Stimulated activated CD8-positive, alpha-beta memory T cell treated with anti-CD3 and anti-CD28 coated beads, Interleukin-7, amount 100 ng/mL, for 48 hours (primary cell): Measurements from ENCODE around the gene NACC1.

ENCODE experiments used
- DNase-seq, 2 donors: peaks; one replicate each; pipeline ENCODE4 v3.0.0-alpha.2; 2020; ENCODE audit warnings: low read depth in 1 of 2; ENCODE audit errors: extremely low read depth in 1 of 2

NACC1 gene

GRCh38 chr19:13118424-13119193, 545 bp downstream of the NACC1 start:
- no peak for DNase-seq

GRCh38 chr19:13119627-13120026, 1.6 kb downstream of the NACC1 start:
- no peak for DNase-seq

DNA sequence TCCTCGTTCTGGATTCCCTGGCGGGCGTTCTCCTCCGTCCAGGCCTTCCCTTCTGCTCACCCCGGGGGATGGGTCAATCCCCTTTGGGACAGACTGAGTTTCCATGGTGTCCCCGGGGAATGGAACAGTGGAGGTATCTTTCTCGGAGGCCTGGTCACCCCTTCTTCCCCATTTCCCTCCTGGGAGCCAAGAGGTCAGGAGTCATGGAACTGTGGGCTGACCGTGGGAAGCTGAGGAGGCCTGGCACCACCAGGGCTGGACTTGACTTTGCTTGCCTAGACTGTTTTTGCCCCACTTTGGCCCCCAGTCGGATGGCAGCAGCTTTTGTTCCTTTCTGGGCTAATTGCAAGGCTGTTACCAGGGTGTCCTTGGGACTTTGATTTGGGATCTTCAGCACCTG, 2.0 kb downstream of the NACC1 start:
- no peak for DNase-seq

DNA sequence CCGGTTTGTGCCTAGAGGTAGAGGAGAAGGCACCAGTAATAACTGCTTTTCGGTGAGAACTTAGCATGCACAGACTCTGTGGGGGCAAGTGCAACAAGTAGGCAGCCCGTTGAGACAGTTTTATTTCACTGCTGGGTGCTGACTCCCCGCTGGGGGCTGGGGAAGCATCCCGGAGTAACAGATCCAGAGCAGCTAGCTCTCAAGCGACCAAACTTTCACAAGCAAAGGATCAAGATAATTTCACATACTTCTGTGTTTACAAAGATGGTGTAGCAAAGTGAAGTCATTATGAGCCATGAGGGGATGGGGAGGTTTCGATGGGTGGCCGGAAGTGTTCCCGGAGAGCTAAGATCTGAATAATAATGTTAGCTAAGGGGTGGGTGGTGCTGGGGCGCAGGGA, 2.8 kb downstream of the NACC1 start:
- DNase-seq = no peak

DNA sequence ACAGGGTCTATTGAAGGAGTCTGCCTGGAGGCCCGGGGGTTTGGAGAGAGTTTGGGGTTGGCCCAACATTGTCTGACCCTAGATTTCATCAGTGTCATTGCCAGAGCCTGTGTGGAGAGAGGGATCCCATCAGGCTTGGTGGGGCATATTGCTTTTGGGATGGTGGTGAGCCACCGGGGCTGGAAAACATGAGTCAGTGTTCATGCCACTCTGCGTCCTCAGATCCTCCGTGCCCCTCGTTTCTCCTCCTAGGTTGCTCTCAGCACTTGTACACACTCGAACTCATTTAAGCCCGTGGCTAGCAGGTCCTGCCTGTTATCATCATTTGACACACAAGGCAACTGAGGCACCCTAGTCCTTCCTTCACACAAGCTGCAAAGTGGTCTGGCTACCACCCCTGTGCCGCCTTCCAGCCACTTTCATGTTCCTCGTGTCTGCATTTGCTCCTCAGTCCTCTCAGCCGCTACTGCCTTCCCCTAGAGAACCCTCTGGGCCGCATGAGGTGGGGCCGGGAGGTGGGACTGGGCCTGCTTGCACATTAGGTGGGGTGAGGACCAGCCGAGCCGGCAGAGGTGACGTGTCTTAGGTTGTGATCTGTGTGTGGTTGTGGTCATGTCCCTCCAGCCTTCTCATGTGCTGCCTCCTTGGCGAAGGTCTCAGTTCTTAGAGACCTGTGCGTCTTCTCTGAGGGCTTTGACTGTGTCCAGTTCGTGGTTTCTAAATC, 3.6 kb downstream of the NACC1 start:
- no peak for DNase-seq

- DNase-seq = no peak
These were observed 4.3 kb downstream of the NACC1 start for GRCh38 chr19:13122275-13122878.

DNA sequence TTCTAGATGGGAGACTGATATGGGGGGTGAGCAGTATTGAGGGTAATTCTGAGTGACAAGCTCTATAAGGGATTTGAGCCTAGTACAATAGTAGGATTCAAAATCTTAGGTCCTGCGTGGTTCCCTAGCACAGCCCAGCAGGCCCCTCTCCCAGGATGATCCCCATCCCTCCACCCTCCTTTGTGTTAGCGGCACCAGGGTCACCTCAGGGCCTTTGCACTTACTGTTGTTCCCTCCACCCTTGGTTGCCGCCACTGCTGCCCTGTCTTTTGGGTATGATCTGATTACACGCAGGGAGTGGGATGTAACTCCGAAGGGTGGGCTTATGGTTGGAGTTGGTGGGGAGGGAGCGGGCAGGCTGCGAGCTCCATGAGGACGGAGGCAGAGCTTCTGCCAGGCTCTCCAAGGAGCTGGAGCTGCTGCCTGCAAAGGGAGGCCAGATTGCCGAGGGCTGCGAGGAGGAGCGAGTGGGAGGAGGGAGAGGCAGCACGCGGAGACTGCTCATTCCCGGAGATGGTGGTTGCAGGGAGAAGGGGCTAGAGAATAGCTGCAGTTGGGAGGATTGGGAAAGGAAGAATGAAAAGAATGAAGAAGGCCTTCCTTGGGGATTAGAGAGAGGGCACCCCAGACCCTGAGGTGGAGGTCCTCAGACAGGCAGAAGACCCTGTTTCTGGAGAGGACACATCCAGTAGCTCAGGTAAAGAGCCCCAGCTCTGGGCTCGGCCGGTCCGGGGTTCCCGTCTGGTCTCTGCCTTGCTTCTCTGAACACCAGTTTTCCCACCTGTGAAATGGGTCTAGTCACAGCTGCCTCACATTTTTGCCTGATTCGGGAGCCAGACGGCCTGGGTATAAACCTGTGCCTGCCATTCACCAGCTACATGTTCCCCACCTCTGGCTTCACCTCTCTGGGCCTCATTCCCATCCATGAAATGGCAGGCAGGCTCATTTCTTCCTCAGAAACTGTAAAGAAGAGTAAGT, 5.2 kb downstream of the NACC1 start:
- no peak for DNase-seq

- no peak for DNase-seq
These were observed 9.0 kb downstream of the NACC1 start for GRCh38 chr19:13127051-13127450.

- DNase-seq = no peak
These were observed 9.9 kb downstream of the NACC1 start for GRCh38 chr19:13127811-13128575.

DNA sequence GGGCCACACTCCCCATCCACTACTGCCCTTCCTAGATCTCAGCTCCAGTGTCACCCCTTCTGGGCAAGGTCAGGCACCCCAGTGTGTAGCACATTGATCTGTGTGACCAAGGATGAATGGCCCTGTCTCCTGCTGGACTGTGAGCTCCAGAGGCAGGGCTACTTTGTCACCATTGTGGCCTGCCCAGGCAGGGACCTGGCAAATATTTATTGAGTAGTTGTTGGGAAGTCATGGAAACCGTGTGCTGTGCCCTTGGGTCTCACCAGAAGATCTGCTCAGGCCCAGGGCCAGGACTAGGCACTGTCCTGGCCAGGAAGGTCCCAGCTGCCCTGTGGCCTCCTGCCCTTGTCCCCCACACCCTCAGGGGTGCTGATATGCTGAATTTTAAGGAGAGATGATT, 10.5 kb downstream of the NACC1 start:
- DNase-seq = no peak

- DNase-seq = no peak
These were observed 11.3 kb downstream of the NACC1 start for GRCh38 chr19:13129384-13129783.

DNA sequence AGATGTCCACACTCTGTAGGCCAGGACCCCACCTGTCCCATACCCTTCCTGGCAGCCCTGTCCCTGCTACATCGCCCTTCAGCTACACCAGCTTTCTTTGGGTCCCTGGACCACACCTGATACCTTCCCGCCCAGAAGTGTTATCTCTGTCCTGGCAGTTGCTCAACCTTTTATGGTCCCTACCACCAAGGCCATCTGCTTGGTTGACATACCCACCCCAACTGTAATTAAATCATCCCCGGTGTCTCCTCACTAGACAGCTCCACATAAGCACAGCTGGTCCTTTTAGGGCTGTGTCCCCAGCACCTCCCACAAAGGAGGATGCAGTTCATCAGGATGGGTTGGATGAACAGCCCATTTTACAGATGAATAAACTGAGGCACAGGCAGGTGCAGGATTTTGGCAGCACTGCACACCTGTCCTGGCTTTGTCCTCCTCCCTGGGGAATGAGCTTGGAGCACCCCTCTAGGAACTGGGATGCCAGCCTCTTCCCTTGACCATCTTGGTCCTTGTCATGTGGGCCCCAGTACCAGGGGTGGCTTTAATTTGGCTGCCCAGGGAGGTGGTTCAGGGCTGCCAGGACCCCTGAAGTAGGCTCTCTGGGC, 12.9 kb downstream of the NACC1 start:
- no peak for DNase-seq

DNA sequence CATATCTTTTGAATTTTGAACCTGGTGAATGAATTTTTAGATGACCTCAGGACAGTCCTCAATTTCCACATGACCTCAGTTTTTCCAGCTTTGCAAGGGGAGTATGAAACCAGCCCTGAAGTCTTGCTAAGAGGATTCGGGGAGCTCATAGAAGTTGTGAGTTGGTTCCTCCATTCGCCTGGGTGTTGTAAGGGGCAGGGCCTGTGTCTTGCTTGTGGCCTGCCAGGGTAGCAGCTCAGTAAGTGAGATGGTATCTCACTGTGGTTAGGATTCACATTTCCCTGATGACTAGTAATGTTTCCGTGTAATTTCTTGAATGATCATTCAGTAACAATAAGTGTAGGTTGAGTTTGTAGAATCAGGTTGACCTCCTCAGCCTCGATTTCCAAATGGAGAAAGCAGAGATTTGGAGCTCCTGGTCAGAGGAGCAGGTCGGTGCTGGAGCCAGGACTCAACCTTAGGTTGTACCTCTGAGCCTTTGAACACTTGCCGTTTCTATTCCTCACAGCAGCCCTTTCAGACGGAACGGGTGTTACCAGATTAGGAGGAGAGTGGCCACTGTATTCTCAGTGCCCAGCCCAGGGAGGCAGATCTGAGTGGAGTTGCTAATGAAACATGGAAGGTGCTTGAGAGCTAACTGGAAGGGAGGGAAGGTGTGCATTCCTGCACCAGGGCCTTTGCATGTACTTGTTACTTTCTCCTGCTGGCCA, 14.6 kb downstream of the NACC1 start:
- DNase-seq = peak in 1 of 2 donors; percentile 77

GRCh38 chr19:13133241-13133870, 15.3 kb downstream of the NACC1 start:
- DNase-seq = no peak

GRCh38 chr19:13134626-13135025, 16.6 kb downstream of the NACC1 start:
- no peak for DNase-seq

DNA sequence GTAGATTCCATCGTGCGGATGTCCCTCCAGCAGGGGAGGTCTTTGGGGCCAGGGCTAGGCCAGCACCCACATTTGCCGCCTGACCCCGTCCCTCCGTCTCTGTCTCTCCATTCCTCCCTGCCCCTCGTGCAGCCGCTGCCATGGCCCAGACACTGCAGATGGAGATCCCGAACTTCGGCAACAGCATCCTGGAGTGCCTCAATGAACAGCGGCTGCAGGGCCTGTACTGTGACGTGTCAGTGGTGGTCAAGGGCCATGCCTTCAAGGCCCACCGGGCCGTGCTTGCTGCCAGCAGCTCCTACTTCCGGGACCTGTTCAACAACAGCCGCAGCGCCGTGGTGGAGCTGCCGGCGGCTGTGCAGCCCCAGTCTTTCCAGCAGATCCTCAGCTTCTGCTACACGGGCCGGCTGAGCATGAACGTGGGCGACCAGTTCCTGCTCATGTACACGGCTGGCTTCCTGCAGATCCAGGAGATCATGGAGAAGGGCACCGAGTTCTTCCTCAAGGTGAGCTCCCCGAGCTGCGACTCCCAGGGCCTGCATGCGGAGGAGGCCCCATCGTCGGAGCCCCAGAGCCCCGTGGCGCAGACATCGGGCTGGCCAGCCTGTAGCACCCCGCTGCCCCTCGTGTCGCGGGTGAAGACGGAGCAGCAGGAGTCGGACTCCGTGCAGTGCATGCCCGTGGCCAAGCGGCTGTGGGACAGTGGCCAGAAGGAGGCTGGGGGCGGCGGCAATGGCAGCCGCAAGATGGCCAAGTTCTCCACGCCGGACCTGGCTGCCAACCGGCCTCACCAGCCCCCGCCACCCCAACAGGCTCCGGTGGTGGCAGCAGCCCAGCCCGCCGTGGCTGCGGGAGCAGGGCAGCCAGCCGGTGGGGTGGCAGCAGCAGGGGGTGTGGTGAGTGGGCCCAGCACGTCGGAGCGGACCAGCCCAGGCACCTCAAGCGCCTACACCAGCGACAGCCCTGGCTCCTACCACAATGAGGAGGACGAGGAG, 17.3 kb downstream of the NACC1 start:
- no peak for DNase-seq

DNA sequence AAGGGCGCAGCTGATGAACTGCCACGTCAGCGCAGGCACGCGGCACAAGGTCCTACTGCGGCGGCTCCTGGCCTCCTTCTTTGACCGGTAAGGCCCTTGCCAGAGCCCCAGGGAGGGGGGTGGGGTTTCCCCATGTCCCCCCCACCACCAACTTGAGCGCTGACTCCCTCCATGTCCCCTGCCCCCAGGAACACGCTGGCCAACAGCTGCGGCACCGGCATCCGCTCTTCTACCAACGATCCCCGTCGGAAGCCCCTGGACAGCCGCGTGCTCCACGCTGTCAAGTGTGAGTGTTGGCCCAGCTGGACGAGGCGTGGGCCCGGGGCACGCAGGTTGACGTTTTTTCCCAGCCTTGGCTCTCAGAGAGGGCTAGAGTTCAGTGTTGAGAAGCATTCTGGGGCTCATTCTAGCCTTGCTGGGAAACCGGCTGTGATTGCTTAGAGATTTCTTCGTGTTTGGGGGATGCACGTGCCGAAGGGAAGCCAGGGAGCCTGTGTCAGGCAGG, 19.3 kb downstream of the NACC1 start:
- no peak for DNase-seq
